WTC11 (cell line): ENCODE results near the gene DTNB. TPM values are rescaled to one million over a fixed set of nuclear protein-coding genes. Genes with fewer than 3 reads are reported as not detected.

ENCODE experiments used
- ATAC-seq: fragments of 200-7000 bp; cut with Tn5 transposase; 2 replicates; pipeline ENCODE4 v1.10.0; 2021; ENCODE audit warnings: mild to moderate bottlenecking, moderate library complexity
- CTCF ChIA-PET: fragments of 300-600 bp; sonication (Branson Sonifier 250); formaldehyde crosslinking; loops from one replicate; lab custom pipeline; 2021; ENCODE audit warnings: antibody characterized with exemption; lab: Charles Lee
- POLR2A ChIA-PET: fragments of 350-600 bp; sonication (Branson Sonifier 250); formaldehyde crosslinking; loops from one replicate; lab custom pipeline; 2021; ENCODE audit warnings: antibody characterized with exemption; lab: Charles Lee
- DNase-seq: peaks from one replicate; pipeline ENCODE4 v3.0.0; 2021; ENCODE audit warnings: low spot score
- H3K27ac Mint-ChIP-seq: 2 replicates; pipeline ENCODE4 v1.8.0; 2021; ENCODE audit warnings: mixed read lengths
- H3K27me3 Mint-ChIP-seq: 2 replicates; pipeline ENCODE4 v1.8.0; 2021; ENCODE audit warnings: low read depth, mild to moderate bottlenecking, moderate library complexity, mixed read lengths
- H3K36me3 Mint-ChIP-seq: 2 replicates; pipeline ENCODE4 v1.8.0; 2021; ENCODE audit warnings: mixed read lengths
- H3K4me1 Mint-ChIP-seq: 2 replicates; pipeline ENCODE4 v1.8.0; 2022; ENCODE audit warnings: mixed read lengths
- H3K4me3 Mint-ChIP-seq: 2 replicates; pipeline ENCODE4 v1.8.0; 2021; ENCODE audit warnings: mild to moderate bottlenecking, moderate library complexity, mixed read lengths
- H3K9me3 Mint-ChIP-seq: 2 replicates; pipeline ENCODE4 v1.8.0; 2021; ENCODE audit warnings: mixed read lengths
- ATF2 ChIP-seq: sonication (generic); formaldehyde crosslinking; IDR thresholded peaks from 2 replicates; pipeline ENCODE4 v1.8.1; 2022; ENCODE audit warnings: low read depth, missing genetic modification reagents, borderline replicate concordance
- CBFB ChIP-seq: sonication (generic); formaldehyde crosslinking; IDR thresholded peaks from 2 replicates; pipeline ENCODE4 v1.8.1; 2022; ENCODE audit warnings: mild to moderate bottlenecking, low read depth, missing genetic modification reagents
- CREB1 ChIP-seq: sonication (generic); formaldehyde crosslinking; IDR thresholded peaks from 2 replicates; pipeline ENCODE4 v1.8.0; 2023; ENCODE audit warnings: mild to moderate bottlenecking, missing genetic modification reagents
- ERG ChIP-seq: fragments of 250-450 bp; sonication (Bioruptor Pico); IDR thresholded peaks from 2 replicates; pipeline ENCODE4 v1.8.0; 2021; ENCODE audit warnings: mild to moderate bottlenecking
- ETV6 ChIP-seq: sonication (generic); formaldehyde crosslinking; IDR thresholded peaks from 2 replicates; pipeline ENCODE4 v1.8.1; 2022; ENCODE audit warnings: mild to moderate bottlenecking, missing genetic modification reagents
- FOXJ3 ChIP-seq: sonication (generic); formaldehyde crosslinking; IDR thresholded peaks from 2 replicates; pipeline ENCODE4 v1.9.0; 2021; ENCODE audit warnings: missing genetic modification reagents, mild to moderate bottlenecking, borderline replicate concordance
- FOXK1 ChIP-seq: sonication (generic); formaldehyde crosslinking; IDR thresholded peaks from 2 replicates; pipeline ENCODE4 v1.8.0; 2022; ENCODE audit warnings: mild to moderate bottlenecking, moderate library complexity, missing genetic modification reagents
- HMGA2 ChIP-seq: fragments of 250-450 bp; sonication (Bioruptor Pico); IDR thresholded peaks from 2 replicates; pipeline ENCODE4 v1.4.0; 2021; ENCODE audit warnings: mild to moderate bottlenecking, moderate library complexity
- JAZF1 ChIP-seq: fragments of 250-450 bp; sonication (Bioruptor Pico); IDR thresholded peaks from 2 replicates; pipeline ENCODE4 v1.9.0; 2021; ENCODE audit warnings: moderate library complexity, mild to moderate bottlenecking, inconsistent platforms
- MYBL2 ChIP-seq: sonication (generic); formaldehyde crosslinking; IDR thresholded peaks from 2 replicates; pipeline ENCODE4 v1.8.1; 2023; ENCODE audit warnings: mild to moderate bottlenecking, moderate library complexity, missing genetic modification reagents
- NFATC4 ChIP-seq: fragments of 250-450 bp; sonication (Bioruptor Pico); IDR thresholded peaks from 2 replicates; pipeline ENCODE4 v1.9.0; 2021; ENCODE audit warnings: mild to moderate bottlenecking
- RELA ChIP-seq: sonication (generic); formaldehyde crosslinking; IDR thresholded peaks from 2 replicates; pipeline ENCODE4 v1.8.1; 2022; ENCODE audit warnings: missing genetic modification reagents, mild to moderate bottlenecking, borderline replicate concordance
- SOX15 ChIP-seq: fragments of 250-450 bp; sonication (Bioruptor Pico); IDR thresholded peaks from 2 replicates; pipeline ENCODE4 v1.9.0; 2021; ENCODE audit warnings: mild to moderate bottlenecking
- TCF7 ChIP-seq: sonication (generic); formaldehyde crosslinking; IDR thresholded peaks from 2 replicates; pipeline ENCODE4 v1.8.0; 2022; ENCODE audit warnings: mild to moderate bottlenecking, low read depth, missing genetic modification reagents, moderate library complexity
- TEAD1 ChIP-seq: sonication (generic); formaldehyde crosslinking; IDR thresholded peaks from 2 replicates; pipeline ENCODE4 v1.8.0; 2022; ENCODE audit warnings: mild to moderate bottlenecking, missing genetic modification reagents
- USF1 ChIP-seq: sonication (generic); formaldehyde crosslinking; IDR thresholded peaks from 2 replicates; pipeline ENCODE4 v1.8.0; 2022; ENCODE audit warnings: mild to moderate bottlenecking, missing genetic modification reagents
- ZNF423 ChIP-seq: fragments of 250-450 bp; sonication (Bioruptor Pico); IDR thresholded peaks from 2 replicates; pipeline ENCODE4 v2.1.2; 2022; ENCODE audit warnings: mild to moderate bottlenecking, moderate library complexity
- total RNA-seq: library from RNA; stranded (reverse); gene quantifications from 3 replicates; pipeline ENCODE4 v1.2.3, GENCODE V29; 2021
- TF ChIP-seq, protein P1 (sequence below): sonication (generic); formaldehyde crosslinking; IDR thresholded peaks from 2 replicates; pipeline ENCODE4 v1.8.1; 2023; ENCODE audit warnings: mild to moderate bottlenecking, moderate library complexity, missing genetic modification reagents
- TF ChIP-seq, protein P2 (sequence below): sonication (generic); formaldehyde crosslinking; IDR thresholded peaks from 2 replicates; pipeline ENCODE4 v1.8.0; 2023; ENCODE audit warnings: missing genetic modification reagents
- TF ChIP-seq, protein P3 (sequence below): fragments of 250-450 bp; sonication (Bioruptor Pico); conservative IDR thresholded peaks from 2 replicates; pipeline ENCODE4 v1.9.0; 2021; ENCODE audit warnings: mild to moderate bottlenecking

Gene DTNB
- total RNA-seq, 1 experiment from 2014 or later: 39.9 TPM

- CTCF ChIA-PET: interaction anchor here (2.0 kb wide), 1 partner anchor 47 kb away, joined by 8 read pairs; no protein-coding TSS in a partner anchor
- ATAC-seq: no peak
- H3K9me3 Mint-ChIP-seq: no peaks in the 10 kb centered on the region
- H3K27me3 Mint-ChIP-seq: no peaks in the 10 kb centered on the region
- no peak overlapping the region for H3K27ac Mint-ChIP-seq
- H3K4me3 Mint-ChIP-seq: no peak overlapping the region
- H3K36me3 Mint-ChIP-seq: peaks cover 8% of the 10 kb centered on the region
- POLR2A ChIA-PET: no interaction called here
- no peaks in the 10 kb centered on the region for H3K4me1 Mint-ChIP-seq
- no peak for DNase-seq
- TF ChIP-seq RELA (CRISPR knock-in tag) (no peak), CREB1 (CRISPR knock-in tag) (no peak), ATF2 (CRISPR knock-in tag) (no peak), ERG (CRISPR knock-in tag) (no peak), FOXK1 (no peak), JAZF1 (CRISPR knock-in tag) (no peak), ETV6 (CRISPR knock-in tag) (no peak), SOX15 (CRISPR knock-in tag) (no peak), TCF7 (CRISPR knock-in tag) (no peak), FOXJ3 (CRISPR knock-in tag) (no peak), NFATC4 (CRISPR knock-in tag) (no peak), CBFB (CRISPR knock-in tag) (no peak), USF1 (no peak), HMGA2 (CRISPR knock-in tag) (no peak), MYBL2 (no peak), ZNF423 (no peak), TEAD1 (CRISPR knock-in tag) (no peak)
- TF ChIP-seq, protein P1, sequence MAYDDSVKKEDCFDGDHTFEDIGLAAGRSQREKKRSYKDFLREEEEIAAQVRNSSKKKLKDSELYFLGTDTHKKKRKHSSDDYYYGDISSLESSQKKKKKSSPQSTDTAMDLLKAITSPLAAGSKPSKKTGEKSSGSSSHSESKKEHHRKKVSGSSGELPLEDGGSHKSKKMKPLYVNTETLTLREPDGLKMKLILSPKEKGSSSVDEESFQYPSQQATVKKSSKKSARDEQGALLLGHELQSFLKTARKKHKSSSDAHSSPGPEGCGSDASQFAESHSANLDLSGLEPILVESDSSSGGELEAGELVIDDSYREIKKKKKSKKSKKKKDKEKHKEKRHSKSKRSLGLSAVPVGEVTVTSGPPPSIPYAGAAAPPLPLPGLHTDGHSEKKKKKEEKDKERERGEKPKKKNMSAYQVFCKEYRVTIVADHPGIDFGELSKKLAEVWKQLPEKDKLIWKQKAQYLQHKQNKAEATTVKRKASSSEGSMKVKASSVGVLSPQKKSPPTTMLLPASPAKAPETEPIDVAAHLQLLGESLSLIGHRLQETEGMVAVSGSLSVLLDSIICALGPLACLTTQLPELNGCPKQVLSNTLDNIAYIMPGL (CRISPR knock-in tag): no peak
- TF ChIP-seq, protein P2, sequence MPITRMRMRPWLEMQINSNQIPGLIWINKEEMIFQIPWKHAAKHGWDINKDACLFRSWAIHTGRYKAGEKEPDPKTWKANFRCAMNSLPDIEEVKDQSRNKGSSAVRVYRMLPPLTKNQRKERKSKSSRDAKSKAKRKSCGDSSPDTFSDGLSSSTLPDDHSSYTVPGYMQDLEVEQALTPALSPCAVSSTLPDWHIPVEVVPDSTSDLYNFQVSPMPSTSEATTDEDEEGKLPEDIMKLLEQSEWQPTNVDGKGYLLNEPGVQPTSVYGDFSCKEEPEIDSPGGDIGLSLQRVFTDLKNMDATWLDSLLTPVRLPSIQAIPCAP (CRISPR knock-in tag): no peak
- TF ChIP-seq, protein P3, sequence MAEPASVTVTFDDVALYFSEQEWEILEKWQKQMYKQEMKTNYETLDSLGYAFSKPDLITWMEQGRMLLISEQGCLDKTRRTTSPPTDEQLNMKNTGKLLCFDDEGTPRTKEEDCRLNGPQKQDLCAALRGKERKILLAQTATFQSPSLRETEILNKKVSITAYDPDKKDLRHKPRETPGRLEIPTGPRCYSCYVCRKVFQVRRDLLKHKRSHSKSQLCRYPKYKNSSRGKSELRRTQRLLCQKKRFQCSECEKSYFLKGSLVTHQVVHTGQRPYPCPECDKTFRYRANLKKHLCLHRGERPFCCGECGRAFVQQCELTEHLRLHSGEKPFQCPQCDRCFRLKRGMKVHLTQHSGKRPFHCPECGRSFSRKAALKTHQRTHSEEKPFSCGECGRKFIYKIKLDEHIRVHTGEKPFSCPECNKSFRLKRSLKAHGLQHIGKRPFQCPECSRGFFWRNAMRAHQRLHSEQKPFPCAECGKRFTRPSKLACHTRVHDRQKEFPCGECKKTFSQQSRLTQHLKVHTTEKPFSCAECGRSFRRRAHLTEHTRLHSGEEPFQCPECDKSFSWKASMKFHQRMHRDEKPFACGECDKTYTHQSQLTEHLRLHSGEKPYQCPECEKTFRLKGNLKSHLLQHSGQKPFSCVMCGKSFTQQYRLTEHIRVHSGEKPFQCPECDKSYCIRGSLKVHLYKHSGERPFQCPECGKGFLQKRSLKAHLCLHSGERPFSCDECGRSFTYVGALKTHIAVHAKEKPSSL (CRISPR knock-in tag): no peak
Observed at GRCh38 chr2:25409044-25409443, 264.3 kb downstream of the DTNB start.
